Trophoblast cell (in vitro differentiated cells and primary cell): ENCODE measurements around the gene PNLIPRP1.

Experiments
- DNase-seq, 2 donors: peaks; one replicate each; pipeline ENCODE4 v3.0.0-alpha.2; 2016
- H2AFZ ChIP-seq: 2 replicates; pipeline ENCODE4 v1.6.1; 2013; ENCODE audit warnings: low read length, moderate library complexity, mild to moderate bottlenecking; ENCODE audit not compliant: insufficient read depth, poor library complexity
- H2AK5ac ChIP-seq: 2 replicates; pipeline ENCODE4 v1.6.1; 2013; ENCODE audit warnings: mild to moderate bottlenecking, low read length
- H2BK120ac ChIP-seq: 2 replicates; pipeline ENCODE4 v1.6.1; 2013; ENCODE audit warnings: low read length, mild to moderate bottlenecking, moderate library complexity; ENCODE audit not compliant: insufficient read depth, poor library complexity
- H2BK12ac ChIP-seq: 2 replicates; pipeline ENCODE4 v1.6.1; 2013; ENCODE audit warnings: mild to moderate bottlenecking, low read length, moderate library complexity
- H2BK5ac ChIP-seq: 2 replicates; pipeline ENCODE4 v1.6.1; 2013; ENCODE audit warnings: low read length, low read depth, moderate library complexity, mild to moderate bottlenecking; ENCODE audit not compliant: poor library complexity
- H3K14ac ChIP-seq: 2 replicates; pipeline ENCODE4 v1.6.1; 2013; ENCODE audit warnings: mild to moderate bottlenecking, low read length
- H3K18ac ChIP-seq: 2 replicates; pipeline ENCODE4 v1.6.1; 2013; ENCODE audit warnings: mild to moderate bottlenecking, low read length
- H3K23ac ChIP-seq: 2 replicates; pipeline ENCODE4 v1.6.1; 2013; ENCODE audit warnings: low read length
- H3K27ac ChIP-seq: 2 replicates; pipeline ENCODE4 v1.5.1; 2013; ENCODE audit warnings: low read depth, mild to moderate bottlenecking, inconsistent platforms, low read length, moderate library complexity
- H3K27me3 ChIP-seq: 2 replicates; pipeline ENCODE4 v1.6.1; 2013; ENCODE audit warnings: inconsistent platforms, mild to moderate bottlenecking, low read length, moderate library complexity; ENCODE audit not compliant: insufficient read depth
- H3K36me3 ChIP-seq, 2 experiments: 1 replicate in 1 of 2; 2 replicates in 1 of 2; pipeline ENCODE4 v1.6.1; 2013; ENCODE audit warnings: low read length in 2 of 2, mild to moderate bottlenecking in 2 of 2, moderate library complexity in 1 of 2; ENCODE audit not compliant: insufficient read depth in 2 of 2, control insufficient read depth in 1 of 2
- H3K4ac ChIP-seq: 2 replicates; pipeline ENCODE4 v1.6.1; 2013; ENCODE audit warnings: low read depth, mild to moderate bottlenecking, low read length, moderate library complexity
- H3K4me1 ChIP-seq, 2 experiments: 1 replicate in 1 of 2; 2 replicates in 1 of 2; pipeline ENCODE4 v1.6.1; 2013; ENCODE audit warnings: low read length in 2 of 2, mild to moderate bottlenecking in 2 of 2, moderate library complexity in 1 of 2; ENCODE audit not compliant: insufficient read depth in 2 of 2, control insufficient read depth in 1 of 2
- H3K4me2 ChIP-seq: 2 replicates; pipeline ENCODE4 v1.6.1; 2013; ENCODE audit warnings: inconsistent platforms, mild to moderate bottlenecking, low read length, moderate library complexity
- H3K4me3 ChIP-seq: 2 replicates; pipeline ENCODE4 v1.5.1; 2013; ENCODE audit warnings: mild to moderate bottlenecking, low read depth, low read length, inconsistent platforms
- H3K79me1 ChIP-seq: one replicate; pipeline ENCODE4 v1.6.1; 2013; ENCODE audit warnings: low read length
- H3K79me2 ChIP-seq: 2 replicates; pipeline ENCODE4 v1.6.1; 2013; ENCODE audit warnings: low read length, mild to moderate bottlenecking; ENCODE audit not compliant: control insufficient read depth, insufficient read depth, poor library complexity
- H3K9ac ChIP-seq: 2 replicates; pipeline ENCODE4 v1.6.1; 2013; ENCODE audit warnings: mild to moderate bottlenecking, low read length
- H3K9me3 ChIP-seq: 2 replicates; pipeline ENCODE4 v1.6.1; 2013; ENCODE audit warnings: low read depth, mild to moderate bottlenecking, control low read depth, inconsistent platforms, low read length; ENCODE audit not compliant: insufficient read depth
- H4K12ac ChIP-seq: 2 replicates; pipeline ENCODE4 v1.6.1; 2013; ENCODE audit warnings: low read depth, mild to moderate bottlenecking, low read length, moderate library complexity
- H4K8ac ChIP-seq: 2 replicates; pipeline ENCODE4 v1.6.1; 2013; ENCODE audit warnings: low read depth, mild to moderate bottlenecking, low read length, moderate library complexity
- H4K91ac ChIP-seq: one replicate; pipeline ENCODE4 v1.6.1; 2013; ENCODE audit warnings: low read depth, mild to moderate bottlenecking, low read length, moderate library complexity
- WGBS: extraction: QIAGEN DNeasy Blood & Tissue Kit; methylation state at CpG from one replicate; pipeline ENCODE4 v1.1.7; 2013; ENCODE audit warnings: missing lambda C conversion rate; ENCODE audit not compliant: insufficient read length, insufficient coverage; ENCODE audit errors: extremely low coverage; 5-methylcytosine and 5-hydroxymethylcytosine counted together

The PNLIPRP1 gene

GRCh38 chr10:116574797-116575196 is 16.0 kb upstream of the PNLIPRP1 start:
- H3K36me3 ChIP-seq, result no peaks in the 10 kb centered on the region
- H2BK5ac ChIP-seq, result no peak overlapping the region
- no peak overlapping the region for H3K9ac ChIP-seq
- no peaks in the 10 kb centered on the region for H3K79me1 ChIP-seq
- H2AFZ ChIP-seq, result no peak overlapping the region
- no peaks in the 10 kb centered on the region for H3K79me2 ChIP-seq
- DNase-seq, result no peak
- H3K4me1 ChIP-seq, result no peaks in the 10 kb centered on the region
- no peak overlapping the region for H4K91ac ChIP-seq
- no peak overlapping the region for H3K4me3 ChIP-seq
- H3K9me3 ChIP-seq, result no peaks in the 10 kb centered on the region
- no peak overlapping the region for H3K23ac ChIP-seq
- H3K4me2 ChIP-seq, result no peak overlapping the region
- no peak overlapping the region for H4K8ac ChIP-seq
- H3K4ac ChIP-seq, result no peak overlapping the region
- H3K18ac ChIP-seq, result no peak overlapping the region
- H3K27ac ChIP-seq, result no peak overlapping the region
- H3K27me3 ChIP-seq, result no peaks in the 10 kb centered on the region
- no CpG with 5 or more reads among the region's 3 CpGs for WGBS
- H2AK5ac ChIP-seq, result no peak overlapping the region
- no peak overlapping the region for H2BK120ac ChIP-seq
- H4K12ac ChIP-seq, result no peak overlapping the region
- H2BK12ac ChIP-seq, result no peak overlapping the region
- H3K14ac ChIP-seq, result no peak overlapping the region

- DNase-seq, result no peak
- no peaks in the 10 kb centered on the region for H3K79me1 ChIP-seq
- WGBS, result no CpG with 5 or more reads among the region's 8 CpGs
- no peaks in the 10 kb centered on the region for H3K9me3 ChIP-seq
- H3K79me2 ChIP-seq, result no peaks in the 10 kb centered on the region
- H3K4ac ChIP-seq, result no peak overlapping the region
- no peaks in the 10 kb centered on the region for H3K4me1 ChIP-seq
- no peak overlapping the region for H4K12ac ChIP-seq
- H3K14ac ChIP-seq, result no peak overlapping the region
- H3K4me2 ChIP-seq, result no peak overlapping the region
- H3K23ac ChIP-seq, result no peak overlapping the region
- H3K27ac ChIP-seq, result no peak overlapping the region
- H4K8ac ChIP-seq, result no peak overlapping the region
- no peak overlapping the region for H2BK12ac ChIP-seq
- H3K36me3 ChIP-seq, result no peaks in the 10 kb centered on the region
- H2AK5ac ChIP-seq, result no peak overlapping the region
- no peak overlapping the region for H3K9ac ChIP-seq
- no peak overlapping the region for H3K4me3 ChIP-seq
- no peak overlapping the region for H2BK120ac ChIP-seq
- H2AFZ ChIP-seq, result no peak overlapping the region
- no peaks in the 10 kb centered on the region for H3K27me3 ChIP-seq
- H2BK5ac ChIP-seq, result no peak overlapping the region
- H4K91ac ChIP-seq, result no peak overlapping the region
- no peak overlapping the region for H3K18ac ChIP-seq
Observed at GRCh38 chr10:116587878-116588591, 2.7 kb upstream of the PNLIPRP1 start.

- no peak overlapping the region for H4K12ac ChIP-seq
- H3K14ac ChIP-seq, result no peak overlapping the region
- no peak overlapping the region for H3K23ac ChIP-seq
- no peaks in the 10 kb centered on the region for H3K79me1 ChIP-seq
- H2BK5ac ChIP-seq, result no peak overlapping the region
- H3K36me3 ChIP-seq, result no peaks in the 10 kb centered on the region
- no peaks in the 10 kb centered on the region for H3K4me1 ChIP-seq
- H3K4me2 ChIP-seq, result no peak overlapping the region
- no peak for DNase-seq
- no peak overlapping the region for H3K4me3 ChIP-seq
- H2BK120ac ChIP-seq, result no peak overlapping the region
- H2AK5ac ChIP-seq, result no peak overlapping the region
- H3K9ac ChIP-seq, result no peak overlapping the region
- no peaks in the 10 kb centered on the region for H3K9me3 ChIP-seq
- no peak overlapping the region for H3K27ac ChIP-seq
- no peak overlapping the region for H3K18ac ChIP-seq
- H3K4ac ChIP-seq, result no peak overlapping the region
- H3K27me3 ChIP-seq, result no peaks in the 10 kb centered on the region
- no peak overlapping the region for H2AFZ ChIP-seq
- no CpG with 5 or more reads among the region's 2 CpGs for WGBS
- H4K91ac ChIP-seq, result no peak overlapping the region
- no peak overlapping the region for H4K8ac ChIP-seq
- H2BK12ac ChIP-seq, result no peak overlapping the region
- no peaks in the 10 kb centered on the region for H3K79me2 ChIP-seq
Observed at GRCh38 chr10:116588995-116589394, 1.8 kb upstream of the PNLIPRP1 start.

- Histone ChIP-seq H3K27ac (no peak overlapping the region), H2BK12ac (no peak overlapping the region), H4K12ac (no peak overlapping the region), H2AK5ac (no peak overlapping the region), H2AFZ (no peak overlapping the region), H4K91ac (no peak overlapping the region), H2BK5ac (no peak overlapping the region), H4K8ac (no peak overlapping the region), H3K27me3 (no peaks in the 10 kb centered on the region), H3K18ac (no peak overlapping the region), H3K4ac (no peak overlapping the region), H2BK120ac (no peak overlapping the region), H3K14ac (no peak overlapping the region), H3K79me1 (no peaks in the 10 kb centered on the region), H3K4me1 (no peaks in the 10 kb centered on the region), H3K9ac (no peak overlapping the region), H3K23ac (no peak overlapping the region), H3K4me2 (no peak overlapping the region), H3K36me3 (no peaks in the 10 kb centered on the region), H3K9me3 (peaks cover 2% of the 10 kb centered on the region), H3K4me3 (no peak overlapping the region), H3K79me2 (no peaks in the 10 kb centered on the region)
- no CpG with 5 or more reads among the region's 2 CpGs for WGBS
- no peak for DNase-seq
Observed at GRCh38 chr10:116589926-116590325, 833 bp upstream of the PNLIPRP1 start.
